SK-N-SH (cell line): Measurements from ENCODE around the gene SBNO1. TPM values are rescaled to one million over a fixed set of nuclear protein-coding genes. Genes with fewer than 3 reads are reported as not detected.

Experiments
- CTCF ChIA-PET: fragments of 300-600, 350-600 bp; formaldehyde crosslinking; extraction: SDS; loops from one replicate; lab custom pipeline; 2021; lab: Yijun Ruan, JAX
- POLR2A ChIA-PET: fragments of 350-600 bp; sonication (Branson Sonifier 250); formaldehyde crosslinking; extraction: SDS; loops from one replicate; lab custom pipeline; 2020; ENCODE audit warnings: antibody characterized with exemption, inconsistent platforms; lab: Yijun Ruan, JAX
- DNase-seq: peaks from one replicate; pipeline ENCODE4 v3.0.0; 2012
- H2AFZ ChIP-seq: fragments of 200-600 bp; sonication (generic); 2 replicates; pipeline ENCODE4 v1.8.1; 2016; ENCODE audit warnings: antibody characterized with exemption, mild to moderate bottlenecking, low read depth
- H3F3A ChIP-seq: fragments of 200-600 bp; sonication (generic); replicated peaks from 2 replicates; pipeline ENCODE3; 2016; ENCODE audit warnings: antibody characterized with exemption, mild to moderate bottlenecking; ENCODE audit not compliant: insufficient read depth
- H3K27ac ChIP-seq, 2 experiments: fragments of 200-500 bp in 1 of 2; fragments of 200-600 bp in 1 of 2; sonication (Bioruptor generic) in 1 of 2; sonication (generic), shearing (Covaris generic) in 1 of 2; 2 replicates each; pipeline versions ENCODE4 v1.5.1 to v1.6.1; 2014 to 2016; ENCODE audit warnings: low read depth in 2 of 2, inconsistent platforms in 1 of 2, low read length in 1 of 2, mild to moderate bottlenecking in 1 of 2, mixed read lengths in 1 of 2
- H3K27me3 ChIP-seq: fragments of 200-600 bp; sonication (generic), shearing (Covaris generic); 2 replicates; pipeline ENCODE4 v1.6.1; 2016; ENCODE audit warnings: mixed run types; ENCODE audit not compliant: insufficient read depth
- H3K36me3 ChIP-seq, 2 experiments: fragments of 200-500 bp in 1 of 2; fragments of 200-600 bp in 1 of 2; sonication (Bioruptor generic) in 1 of 2; sonication (generic) in 1 of 2; replicated peaks in 1 of 2; 2 replicates each; pipeline versions ENCODE3 to v1.5.1; 2014 to 2016; ENCODE audit warnings: low read length in 1 of 2, mild to moderate bottlenecking in 1 of 2; ENCODE audit not compliant: insufficient read depth in 2 of 2, control insufficient read depth in 1 of 2
- H3K4me1 ChIP-seq, 2 experiments: fragments of 200-500 bp in 1 of 2; fragments of 200-600 bp in 1 of 2; sonication (Bioruptor generic) in 1 of 2; sonication (generic), shearing (Covaris generic) in 1 of 2; 2 replicates each; pipeline versions ENCODE4 v1.5.1 to v1.6.1; 2014 to 2016; ENCODE audit warnings: low read depth in 1 of 2, low read length in 1 of 2, mixed run types in 1 of 2; ENCODE audit not compliant: insufficient read depth in 2 of 2, control insufficient read depth in 1 of 2
- H3K4me2 ChIP-seq: fragments of 200-600 bp; sonication (generic), shearing (Covaris generic); 2 replicates; pipeline ENCODE4 v1.6.1; 2017; ENCODE audit warnings: mixed run types
- H3K4me3 ChIP-seq, 2 experiments: fragments of 200-500 bp in 1 of 2; fragments of 200-600 bp in 1 of 2; sonication (Bioruptor generic) in 1 of 2; sonication (generic), shearing (Covaris generic) in 1 of 2; 2 replicates each; pipeline versions ENCODE4 v1.5.1 to v1.8.1; 2014 to 2016; ENCODE audit warnings: low read depth in 2 of 2, inconsistent platforms in 1 of 2, low read length in 1 of 2, mild to moderate bottlenecking in 1 of 2, mixed read lengths in 1 of 2, moderate library complexity in 1 of 2
- H3K79me2 ChIP-seq: fragments of 200-600 bp; sonication (generic); 2 replicates; pipeline ENCODE4 v1.8.1; 2017; ENCODE audit warnings: mild to moderate bottlenecking; ENCODE audit not compliant: insufficient read depth
- H3K9ac ChIP-seq: fragments of 200-600 bp; sonication (generic); 2 replicates; pipeline ENCODE4 v1.6.1; 2017; ENCODE audit warnings: mixed run types
- H3K9me2 ChIP-seq: fragments of 200-600 bp; sonication (generic); 2 replicates; pipeline ENCODE4 v1.6.1; 2017; ENCODE audit warnings: mixed run types
- H3K9me3 ChIP-seq: fragments of 200-600 bp; sonication (generic); 2 replicates; pipeline ENCODE4 v1.6.1; 2017; ENCODE audit warnings: mixed run types, mild to moderate bottlenecking, moderate library complexity
- H4K20me1 ChIP-seq: fragments of 200-600 bp; sonication (generic); 2 replicates; pipeline ENCODE4 v1.6.1; 2017; ENCODE audit warnings: mild to moderate bottlenecking, mixed run types; ENCODE audit not compliant: insufficient read depth
- CTCF ChIP-seq: fragments of 200-600 bp; sonication (generic); IDR thresholded peaks from 2 replicates; pipeline ENCODE4 v1.6.1; 2017; ENCODE audit warnings: antibody characterized with exemption, mild to moderate bottlenecking, moderate library complexity
- FOSL2 ChIP-seq: IDR thresholded peaks from 2 replicates; pipeline ENCODE4 v1.4.0; 2012; ENCODE audit warnings: low read depth, mild to moderate bottlenecking, moderate library complexity, borderline replicate concordance
- FOXM1 ChIP-seq: IDR thresholded peaks from 2 replicates; pipeline ENCODE4 v1.4.0; 2012; ENCODE audit warnings: low read depth, mild to moderate bottlenecking
- MEF2A ChIP-seq: IDR thresholded peaks from 2 replicates; pipeline ENCODE4 v1.4.0; 2012; ENCODE audit warnings: low read depth, borderline replicate concordance
- NFIC ChIP-seq: IDR thresholded peaks from 2 replicates; pipeline ENCODE4 v1.4.0; 2012; ENCODE audit warnings: borderline replicate concordance
- NRF1 ChIP-seq: IDR thresholded peaks from 2 replicates; pipeline ENCODE4 v1.6.1; 2012; ENCODE audit warnings: low read depth, mild to moderate bottlenecking, low read length
- PBX3 ChIP-seq: IDR thresholded peaks from 2 replicates; pipeline ENCODE4; 2012
- POLR2AphosphoS5 ChIP-seq: IDR thresholded peaks from 2 replicates; pipeline ENCODE4 v1.6.1; 2012; ENCODE audit warnings: low read depth, low read length
- RCOR1 ChIP-seq: fragments of 150-350 bp; IDR thresholded peaks from 2 replicates; pipeline ENCODE4 v1.6.1; 2017; ENCODE audit warnings: antibody characterized with exemption, low read length
- REST ChIP-seq: IDR thresholded peaks from 2 replicates; pipeline ENCODE4 v1.6.1; 2012; ENCODE audit warnings: mild to moderate bottlenecking, low read depth, low read length, moderate library complexity
- RFX5 ChIP-seq: IDR thresholded peaks from 2 replicates; pipeline ENCODE4 v1.6.1; 2012; ENCODE audit warnings: mild to moderate bottlenecking, improper control_type of control experiment, low read length
- TAF1 ChIP-seq: IDR thresholded peaks from 2 replicates; pipeline ENCODE4 v1.6.1; 2012; ENCODE audit warnings: low read depth, mild to moderate bottlenecking, low read length, moderate library complexity, borderline replicate concordance
- TEAD4 ChIP-seq: IDR thresholded peaks from 2 replicates; pipeline ENCODE4 v1.4.0; 2012; ENCODE audit warnings: mild to moderate bottlenecking, borderline replicate concordance; ENCODE audit not compliant: insufficient read depth
- YY1 ChIP-seq: IDR thresholded peaks from 2 replicates; pipeline ENCODE4 v1.4.0; 2012; ENCODE audit warnings: low read depth, mild to moderate bottlenecking
- WGBS: methylation state at CpG from one replicate; pipeline ENCODE4 v1.1.6; 2017; ENCODE audit warnings: low lambda C conversion rate; 5-methylcytosine and 5-hydroxymethylcytosine counted together
- polyA plus RNA-seq, 3 experiments: library from polyadenylated mRNA; depleted of rRNA; stranded (reverse); fragments of >200 nt; gene quantifications; 2 replicates each; pipeline ENCODE4 v1.2.3, GENCODE V29; 2012

The SBNO1 gene
- polyA plus RNA-seq, 1 of the 3 experiments (the other 2 are of a cell fraction): 4.5 TPM

- WGBS: 96% methylated on average over 20 of the region's 20 CpGs
- no peak overlapping the region for H3K4me3 ChIP-seq
- DNase-seq: no peak
- no peak overlapping the region for H2AFZ ChIP-seq
- H4K20me1 ChIP-seq: no peaks in the 10 kb centered on the region
- TF ChIP-seq POLR2AphosphoS5 (no peak), TAF1 (no peak), TEAD4 (no peak), FOSL2 (no peak), RFX5 (no peak), PBX3 (no peak), YY1 (no peak), MEF2A (no peak), NFIC (no peak), NRF1 (no peak), RCOR1 (no peak), CTCF (no peak), REST (no peak), FOXM1 (no peak)
- H3K4me2 ChIP-seq: no peak overlapping the region
- no peaks in the 10 kb centered on the region for H3K9me2 ChIP-seq
- no peak overlapping the region for H3K9ac ChIP-seq
- peaks cover 8% of the 10 kb centered on the region for H3F3A ChIP-seq
- H3K79me2 ChIP-seq: no peaks in the 10 kb centered on the region
- no peaks in the 10 kb centered on the region for H3K9me3 ChIP-seq
- POLR2A ChIA-PET: no interaction called here
- H3K27me3 ChIP-seq: no peaks in the 10 kb centered on the region
- CTCF ChIA-PET: no interaction called here
- peaks cover 31 to 34% of the 10 kb centered on the region in 2 experiments for H3K36me3 ChIP-seq
- H3K27ac ChIP-seq: no peak overlapping the region
- no peaks in the 10 kb centered on the region; a peak in 1 of 4 replicates for H3K4me1 ChIP-seq
These were observed 75.8 kb downstream of the SBNO1 start for GRCh38 chr12:123288751-123289346.
